Coronary artery (tissue), 2 donors: ENCODE results near the gene VAV1.

Experiments
- DNase-seq: peaks from one replicate; pipeline ENCODE4 v3.0.0-alpha.2; 2017; ENCODE audit warnings: low spot score
- H3K27ac ChIP-seq, 2 donors: fragments of 200-600 bp; sonication (generic); one replicate each; pipeline ENCODE4 v1.5.1; 2016 to 2019
- H3K4me3 ChIP-seq: fragments of 200-600 bp; sonication (generic); 2 replicates; pipeline ENCODE4 v1.5.1; 2016; ENCODE audit warnings: mild to moderate bottlenecking, moderate library complexity
- CTCF ChIP-seq: fragments of 200-600 bp; sonication (generic); IDR thresholded peaks from one replicate; pipeline ENCODE4 v1.5.1; 2019; ENCODE audit warnings: antibody characterized with exemption

Gene VAV1

GRCh38 chr19:6787393-6787792 lies 14.9 kb downstream of the VAV1 start:
- DNase-seq, result no peak
- Histone ChIP-seq H3K4me3 (no peak overlapping the region), H3K27ac (no peak overlapping the region)
- TF ChIP-seq CTCF, result no peak

GRCh38 chr19:6788896-6789295 lies 16.4 kb downstream of the VAV1 start:
- no peak overlapping the region for H3K4me3 ChIP-seq
- H3K27ac ChIP-seq, result no peak overlapping the region
- TF ChIP-seq CTCF, result no peak
- DNase-seq, result no peak

- no peak overlapping the region for H3K27ac ChIP-seq
- DNase-seq, result no peak
- H3K4me3 ChIP-seq, result no peak overlapping the region
- TF ChIP-seq CTCF, result no peak
These were observed 18.0 kb downstream of the VAV1 start for GRCh38 chr19:6790194-6791128.

GRCh38 chr19:6791237-6791636 lies 18.7 kb downstream of the VAV1 start:
- no peak for DNase-seq
- Histone ChIP-seq H3K27ac (no peak overlapping the region), H3K4me3 (no peak overlapping the region)
- no peak for TF ChIP-seq CTCF

- TF ChIP-seq CTCF, result no peak
- no peak overlapping the region for H3K4me3 ChIP-seq
- no peak for DNase-seq
- H3K27ac ChIP-seq, result no peak overlapping the region
These were observed 20.9 kb downstream of the VAV1 start for GRCh38 chr19:6793411-6793810.

GRCh38 chr19:6793973-6794372 lies 21.5 kb downstream of the VAV1 start:
- no peak for TF ChIP-seq CTCF
- Histone ChIP-seq H3K4me3 (no peak overlapping the region), H3K27ac (no peak overlapping the region)
- DNase-seq, result no peak
